ENCODE measurements around the gene CTNS.

- no peak for TF ChIP-seq EP300 (IDR thresholded peaks at IDR 0.05; ENCODE audit: borderline replicate concordance)
- TF ChIP-seq YY1 (IDR thresholded peaks at IDR 0.05; ENCODE audit: low read depth): no peak
- TF ChIP-seq EGR1 (IDR thresholded peaks at IDR 0.05): no peak
- no peak for TF ChIP-seq REST (IDR thresholded peaks at IDR 0.05; ENCODE audit: low read depth)
- no peak for TF ChIP-seq TAF1 (IDR thresholded peaks at IDR 0.05; ENCODE audit: low read depth)
- TF ChIP-seq TCF12 (IDR thresholded peaks at IDR 0.05; ENCODE audit: low read depth): no peak
- TF ChIP-seq TEAD4 (IDR thresholded peaks at IDR 0.05): no peak
- no peak for TF ChIP-seq MAX (IDR thresholded peaks at IDR 0.05)
- no peak for TF ChIP-seq CREB1 (IDR thresholded peaks at IDR 0.05; ENCODE audit: low read depth)
- no peak for TF ChIP-seq FOXM1 (IDR thresholded peaks at IDR 0.05; ENCODE audit: borderline replicate concordance, low read depth)
Measured at GRCh38 chr17:3697103-3697476, 60.5 kb downstream of the CTNS start.
